Omental fat pad (tissue), 4 donors: ENCODE data around the gene CDC14A. TPM values are rescaled to one million over a fixed set of nuclear protein-coding genes. Genes with fewer than 3 reads are reported as not detected.

Experiments
- ATAC-seq: fragments of 150-250 bp; one replicate; pipeline ENCODE4 v1.9.1; 2016; ENCODE audit warnings: mild to moderate bottlenecking, moderate library complexity; ENCODE audit not compliant: low FRiP score
- DNase-seq: peaks from one replicate; pipeline ENCODE4 v3.0.0-alpha.2; 2019; ENCODE audit warnings: low spot score
- total RNA-seq, 4 donors: library from RNA; depleted of rRNA; stranded (reverse); fragments of >200 nt; gene quantifications; one replicate each; pipeline ENCODE4 v1.1.0, GENCODE V29; 2016
- TF ChIP-seq, protein P1 (sequence below), 3 donors: fragments of 450-650 bp; IDR thresholded peaks; one replicate each; pipeline ENCODE4 v1.5.1; 2016 to 2017; ENCODE audit warnings: antibody characterized with exemption in 3 of 3, mild to moderate bottlenecking in 3 of 3, moderate library complexity in 2 of 3

Gene CDC14A
- total RNA-seq, 4 donors from 2014 or later, result 9.4 to 39.9 (median 13.4) TPM

DNA sequence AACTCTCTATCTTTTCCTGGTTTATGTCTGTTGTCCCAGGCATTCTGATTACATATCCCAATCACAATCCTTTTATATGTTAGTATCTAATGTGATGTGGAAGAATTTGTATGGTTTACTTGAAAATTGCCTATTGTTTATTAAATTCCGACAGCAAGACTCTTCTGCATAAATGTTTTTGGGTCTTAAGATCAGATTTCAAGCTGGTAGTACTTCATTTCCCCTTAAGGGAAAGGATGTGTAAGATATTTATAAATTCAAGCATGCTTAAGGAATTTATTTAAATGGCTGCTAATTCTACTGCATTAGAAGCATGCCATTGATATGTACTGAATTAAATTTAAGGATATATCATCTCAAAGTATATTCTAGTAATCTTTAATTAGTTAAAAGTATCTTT is 165.2 kb downstream of the CDC14A start:
- TF ChIP-seq, protein P1, sequence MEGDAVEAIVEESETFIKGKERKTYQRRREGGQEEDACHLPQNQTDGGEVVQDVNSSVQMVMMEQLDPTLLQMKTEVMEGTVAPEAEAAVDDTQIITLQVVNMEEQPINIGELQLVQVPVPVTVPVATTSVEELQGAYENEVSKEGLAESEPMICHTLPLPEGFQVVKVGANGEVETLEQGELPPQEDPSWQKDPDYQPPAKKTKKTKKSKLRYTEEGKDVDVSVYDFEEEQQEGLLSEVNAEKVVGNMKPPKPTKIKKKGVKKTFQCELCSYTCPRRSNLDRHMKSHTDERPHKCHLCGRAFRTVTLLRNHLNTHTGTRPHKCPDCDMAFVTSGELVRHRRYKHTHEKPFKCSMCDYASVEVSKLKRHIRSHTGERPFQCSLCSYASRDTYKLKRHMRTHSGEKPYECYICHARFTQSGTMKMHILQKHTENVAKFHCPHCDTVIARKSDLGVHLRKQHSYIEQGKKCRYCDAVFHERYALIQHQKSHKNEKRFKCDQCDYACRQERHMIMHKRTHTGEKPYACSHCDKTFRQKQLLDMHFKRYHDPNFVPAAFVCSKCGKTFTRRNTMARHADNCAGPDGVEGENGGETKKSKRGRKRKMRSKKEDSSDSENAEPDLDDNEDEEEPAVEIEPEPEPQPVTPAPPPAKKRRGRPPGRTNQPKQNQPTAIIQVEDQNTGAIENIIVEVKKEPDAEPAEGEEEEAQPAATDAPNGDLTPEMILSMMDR (IDR thresholded peaks at IDR 0.05), result no peak
- ATAC-seq (no peak), DNase-seq (no peak)

DNA sequence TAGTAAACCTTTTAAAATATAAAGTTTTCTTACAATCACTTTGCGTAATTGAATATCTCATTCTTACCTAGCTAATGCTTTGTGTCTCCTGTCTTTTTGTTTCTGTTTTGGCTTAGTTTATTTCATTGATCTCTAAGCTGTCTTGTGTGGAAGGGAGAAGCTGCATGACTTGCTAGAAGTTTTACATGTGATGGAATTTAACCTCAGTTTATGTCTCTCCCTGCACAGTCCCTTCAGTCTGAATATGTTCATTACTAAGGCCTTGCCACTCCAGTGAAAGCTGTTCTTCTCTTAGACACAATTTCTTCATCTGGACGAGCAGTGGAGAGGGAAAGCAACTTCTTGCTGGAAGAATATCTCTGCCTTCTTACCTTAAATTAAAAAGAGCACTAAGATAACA is 165.7 kb downstream of the CDC14A start:
- ATAC-seq (no peak), DNase-seq (no peak)
- TF ChIP-seq, protein P1 (IDR thresholded peaks at IDR 0.05), result no peak

DNA sequence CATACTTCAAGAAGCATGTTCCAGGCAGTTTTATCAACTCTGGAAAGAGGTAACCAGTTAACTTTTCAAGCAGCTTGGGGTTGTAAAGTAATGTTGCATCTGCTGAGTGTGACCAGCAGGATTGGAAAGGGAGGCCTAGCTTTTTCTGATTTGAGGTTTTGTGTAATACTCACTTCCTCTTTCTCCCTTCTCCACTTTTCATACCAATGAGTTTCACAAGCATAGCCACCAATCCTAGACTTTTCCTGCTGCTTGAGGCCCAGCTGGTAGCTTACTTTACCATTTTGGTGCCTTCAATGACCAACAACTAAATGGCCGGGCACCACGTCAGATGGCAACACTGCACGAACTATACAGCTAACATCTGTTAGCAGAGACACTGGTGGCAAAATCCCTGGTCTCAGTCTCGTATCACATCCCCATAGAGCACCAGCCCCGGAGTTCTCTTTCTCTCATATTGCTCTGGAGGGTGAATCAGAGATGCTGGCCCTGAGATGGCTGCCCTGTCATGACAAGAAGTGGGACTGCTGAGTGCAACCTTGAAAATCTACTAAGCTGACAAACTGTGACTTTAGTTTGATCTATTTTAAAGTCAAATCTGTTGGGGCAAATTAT is 170.8 kb downstream of the CDC14A start:
- ATAC-seq (no peak), DNase-seq (no peak)
- TF ChIP-seq, protein P1 (IDR thresholded peaks at IDR 0.05), result no peak

DNA sequence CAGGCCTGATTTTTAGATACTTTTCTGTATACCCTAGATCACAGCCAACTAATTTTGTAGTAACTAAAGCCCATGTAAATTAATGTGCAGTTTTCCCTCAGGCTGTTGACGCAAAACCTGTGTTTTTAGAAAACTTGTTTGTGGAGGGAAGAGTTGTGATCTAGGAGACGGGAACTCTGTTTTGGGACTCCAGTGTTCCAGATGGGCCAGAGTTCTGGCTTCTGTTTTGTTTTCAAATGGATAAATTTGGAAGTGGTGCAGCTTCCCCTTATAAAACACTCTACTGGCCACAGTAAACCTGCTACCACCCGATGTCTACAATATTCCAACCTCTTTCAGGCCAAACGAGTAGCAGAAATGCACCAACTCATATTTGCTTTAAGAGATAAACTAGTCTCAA is 172.0 kb downstream of the CDC14A start:
- DNase-seq, result no peak
- TF ChIP-seq, protein P1 (IDR thresholded peaks at IDR 0.05), result no peak
- ATAC-seq, result no peak

DNA sequence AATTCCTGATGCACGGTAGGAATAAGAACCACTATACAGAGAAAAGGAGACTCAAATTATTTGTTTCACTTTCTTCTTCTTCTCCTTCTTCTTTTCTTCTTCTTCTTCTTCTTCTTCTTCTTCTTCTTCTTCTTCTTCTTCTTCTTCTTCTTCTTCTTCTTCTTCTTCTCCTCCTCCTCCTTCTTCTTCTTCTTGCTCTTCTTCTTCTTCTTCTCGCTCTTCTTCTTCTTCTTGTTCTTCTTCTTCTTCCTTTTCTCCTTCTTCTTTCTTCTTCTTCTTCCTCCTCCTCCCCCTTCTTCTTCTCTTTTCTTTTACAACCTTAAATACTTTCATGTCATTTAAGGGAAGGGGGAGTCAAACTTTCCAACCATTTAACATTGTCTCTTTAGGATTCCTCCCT is 174.6 kb downstream of the CDC14A start:
- DNase-seq, result no peak
- no peak for ATAC-seq
- TF ChIP-seq, protein P1 (IDR thresholded peaks at IDR 0.05), result no peak

DNA sequence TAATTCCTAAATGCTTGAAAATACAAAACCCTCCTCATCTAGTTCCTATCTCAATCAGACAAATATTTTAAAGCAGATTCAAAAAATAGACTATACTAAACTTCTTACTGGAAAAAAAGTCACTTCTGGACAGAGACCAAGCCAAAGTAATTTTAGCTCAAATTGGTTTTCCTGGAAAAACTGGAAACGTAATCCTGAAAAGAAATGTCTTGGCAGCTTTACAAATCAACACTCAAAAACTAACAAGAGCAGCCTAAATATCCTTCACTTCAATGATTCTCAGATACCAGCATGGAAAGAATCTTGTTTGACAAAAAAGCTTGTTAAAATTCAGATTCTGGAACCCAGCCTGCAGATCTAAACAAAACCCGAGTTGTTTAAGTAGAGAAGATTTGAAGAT is 176.6 kb downstream of the CDC14A start:
- ATAC-seq (no peak), DNase-seq (no peak)
- TF ChIP-seq, protein P1 (IDR thresholded peaks at IDR 0.05), result no peak

DNA sequence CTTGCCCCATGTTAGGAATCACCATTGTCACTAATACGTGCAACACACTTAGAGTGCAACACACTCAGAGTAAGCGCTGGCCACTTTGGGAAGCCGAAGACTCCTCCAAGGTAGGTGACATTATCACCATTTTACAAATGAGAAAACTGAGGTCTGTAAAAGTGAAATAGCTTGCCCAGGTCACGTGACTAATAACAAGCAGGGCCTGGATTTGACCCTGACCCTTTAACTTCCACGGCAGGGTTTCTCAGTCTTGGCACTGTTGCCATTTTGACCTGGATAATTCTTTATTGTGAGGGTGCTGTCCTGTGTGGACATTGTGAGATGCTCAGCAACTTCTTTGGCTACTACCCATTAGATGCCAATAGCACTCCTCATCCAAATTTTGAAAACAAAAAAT is 177.8 kb downstream of the CDC14A start:
- no peak for ATAC-seq
- TF ChIP-seq, protein P1 (IDR thresholded peaks at IDR 0.05), result no peak
- no peak for DNase-seq
